ENCODE data around the gene LRPAP1. TPM values are rescaled to one million over a fixed set of nuclear protein-coding genes. Genes with fewer than 3 reads are reported as not detected.

The LRPAP1 gene
- total RNA-seq, 1 experiment from 2014 or later = 110 TPM

DNA sequence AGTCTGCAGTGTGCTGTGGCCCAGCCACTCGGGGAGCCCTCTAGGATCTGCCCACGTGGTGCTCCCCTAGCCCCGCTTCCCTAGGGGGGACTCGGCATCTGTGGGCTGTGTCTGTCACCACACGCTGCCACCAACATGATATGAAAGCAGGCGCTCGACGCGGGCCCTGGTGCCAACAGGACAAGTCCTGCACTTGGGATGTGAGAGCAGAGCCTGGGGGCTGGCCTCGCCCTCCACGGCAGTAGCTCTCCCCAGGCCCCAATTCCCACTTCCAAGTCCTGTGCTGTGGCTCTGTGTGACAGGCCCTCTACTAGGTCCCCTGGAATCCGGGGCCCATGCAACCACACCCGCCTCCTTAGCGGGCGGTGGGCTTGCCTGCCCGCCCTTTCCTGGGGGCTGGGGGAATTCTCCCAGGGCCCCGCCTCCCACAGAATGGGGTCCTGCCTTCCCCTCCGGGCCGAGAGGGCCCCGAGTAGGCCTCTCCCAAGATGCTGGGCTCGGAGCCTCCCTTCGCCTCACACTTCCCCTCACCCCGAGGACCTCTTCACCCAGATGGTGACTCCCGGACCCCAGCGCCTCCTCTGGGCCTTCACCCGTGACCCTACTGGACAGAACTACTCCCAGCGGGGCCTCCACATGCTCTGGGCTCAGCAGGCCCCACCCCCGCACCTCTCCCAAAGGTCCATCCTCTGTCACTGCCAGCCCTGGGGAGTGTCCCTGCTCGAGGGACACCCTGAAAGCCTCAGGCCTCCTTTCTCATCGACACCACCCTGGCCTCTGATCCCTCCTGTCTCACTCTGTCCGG lies 11.2 kb downstream of the LRPAP1 start:
- ChIA-PET CTCF (no interaction called here), POLR2A (no interaction called here)
- TF ChIP-seq, protein P1, sequence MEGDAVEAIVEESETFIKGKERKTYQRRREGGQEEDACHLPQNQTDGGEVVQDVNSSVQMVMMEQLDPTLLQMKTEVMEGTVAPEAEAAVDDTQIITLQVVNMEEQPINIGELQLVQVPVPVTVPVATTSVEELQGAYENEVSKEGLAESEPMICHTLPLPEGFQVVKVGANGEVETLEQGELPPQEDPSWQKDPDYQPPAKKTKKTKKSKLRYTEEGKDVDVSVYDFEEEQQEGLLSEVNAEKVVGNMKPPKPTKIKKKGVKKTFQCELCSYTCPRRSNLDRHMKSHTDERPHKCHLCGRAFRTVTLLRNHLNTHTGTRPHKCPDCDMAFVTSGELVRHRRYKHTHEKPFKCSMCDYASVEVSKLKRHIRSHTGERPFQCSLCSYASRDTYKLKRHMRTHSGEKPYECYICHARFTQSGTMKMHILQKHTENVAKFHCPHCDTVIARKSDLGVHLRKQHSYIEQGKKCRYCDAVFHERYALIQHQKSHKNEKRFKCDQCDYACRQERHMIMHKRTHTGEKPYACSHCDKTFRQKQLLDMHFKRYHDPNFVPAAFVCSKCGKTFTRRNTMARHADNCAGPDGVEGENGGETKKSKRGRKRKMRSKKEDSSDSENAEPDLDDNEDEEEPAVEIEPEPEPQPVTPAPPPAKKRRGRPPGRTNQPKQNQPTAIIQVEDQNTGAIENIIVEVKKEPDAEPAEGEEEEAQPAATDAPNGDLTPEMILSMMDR (IDR thresholded peaks at IDR 0.05) = no peak
- TF ChIP-seq POLR2AphosphoS5 (IDR thresholded peaks at IDR 0.05; ENCODE audit: low read depth, low read length) (no peak), REST (IDR thresholded peaks at IDR 0.05; ENCODE audit: insufficient read depth in 1 of 2, low read depth in 2 of 2, low read length in 1 of 2) (no peak), TCF7L2 (IDR thresholded peaks at IDR 0.05; ENCODE audit: low read depth, low read length) (no peak), SIN3A (IDR thresholded peaks at IDR 0.05; ENCODE audit: borderline replicate concordance, insufficient read depth, low read depth, low read length) (no peak)
- Histone ChIP-seq H3K27me3 (ENCODE audit: control insufficient read depth, insufficient read depth, low read length) (no peaks in the 10 kb centered on the region), H3K4me1 (ENCODE audit: control insufficient read depth, insufficient read depth, low read length) (no peaks in the 10 kb centered on the region), H3K36me3 (ENCODE audit: control insufficient read depth, insufficient read depth, low read length) (no peaks in the 10 kb centered on the region), H3K27ac (ENCODE audit: low read length) (no peak overlapping the region), H3K9me3 (ENCODE audit: control insufficient read depth, insufficient read depth, low read depth, low read length) (no peaks in the 10 kb centered on the region), H3K4me3 (ENCODE audit: low read depth in 2 of 2, low read length in 2 of 2) (no peak overlapping the region)
- BruUV-seq (replicated peaks) = no TSS peak
- intact Hi-C loops (cut with micrococcal nuclease; ENCODE audit: unreplicated experiment) = no loop called here
- in situ Hi-C loops (cut with HindIII; ENCODE audit: low pct_unique_long_range_greater_than_20kb, low sequenced_read_pairs) = no loop called here
- DNase-seq (ENCODE audit: low read depth, low spot score) (no peak), ATAC-seq (no peak)

DNA sequence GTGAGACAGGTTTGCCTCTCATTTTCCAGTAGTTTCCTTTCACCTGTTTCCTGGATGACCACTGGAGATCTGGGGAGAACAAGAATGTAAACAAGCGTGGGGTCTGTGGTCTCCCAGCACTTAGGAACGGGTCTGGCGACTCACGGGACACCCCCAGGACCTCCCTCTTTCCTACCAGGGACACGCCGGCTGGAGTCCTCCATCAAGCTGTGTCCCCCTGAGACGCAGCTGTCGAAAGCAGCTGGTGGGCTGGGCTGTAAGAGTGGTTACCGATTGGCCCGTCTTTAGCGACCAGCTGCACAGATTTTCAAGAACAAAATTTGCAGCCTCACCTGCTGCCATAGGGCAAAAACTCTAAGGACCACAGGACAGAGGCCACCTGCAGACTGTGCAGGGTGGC lies 11.9 kb downstream of the LRPAP1 start:
- H3K27ac ChIP-seq (ENCODE audit: low read length) = no peak overlapping the region
- CTCF ChIA-PET = no interaction called here
- no peaks in the 10 kb centered on the region for H3K4me1 ChIP-seq (ENCODE audit: control insufficient read depth, insufficient read depth, low read length)
- intact Hi-C loops (cut with micrococcal nuclease; ENCODE audit: unreplicated experiment) = no loop called here
- no peak overlapping the region for H3K4me3 ChIP-seq (ENCODE audit: low read depth in 2 of 2, low read length in 2 of 2)
- DNase-seq (ENCODE audit: low read depth, low spot score) = no peak
- no peaks in the 10 kb centered on the region for H3K36me3 ChIP-seq (ENCODE audit: control insufficient read depth, insufficient read depth, low read length)
- no peak for ATAC-seq
- in situ Hi-C loops (cut with HindIII; ENCODE audit: low pct_unique_long_range_greater_than_20kb, low sequenced_read_pairs) = no loop called here
- no peaks in the 10 kb centered on the region for H3K9me3 ChIP-seq (ENCODE audit: control insufficient read depth, insufficient read depth, low read depth, low read length)
- BruUV-seq (replicated peaks) = no TSS peak
- no peak for TF ChIP-seq TCF7L2 (IDR thresholded peaks at IDR 0.05; ENCODE audit: low read depth, low read length)
- no peak for TF ChIP-seq SIN3A (IDR thresholded peaks at IDR 0.05; ENCODE audit: borderline replicate concordance, insufficient read depth, low read depth, low read length)
- no peak for TF ChIP-seq REST (IDR thresholded peaks at IDR 0.05; ENCODE audit: insufficient read depth in 1 of 2, low read depth in 2 of 2, low read length in 1 of 2)
- TF ChIP-seq, protein P1 (IDR thresholded peaks at IDR 0.05) = no peak
- TF ChIP-seq POLR2AphosphoS5 (IDR thresholded peaks at IDR 0.05; ENCODE audit: low read depth, low read length) = no peak
- POLR2A ChIA-PET = no interaction called here
- H3K27me3 ChIP-seq (ENCODE audit: control insufficient read depth, insufficient read depth, low read length) = no peaks in the 10 kb centered on the region

All from Panc1 (cell line).